HUDEP-2 (cell line): ENCODE results near the gene ARHGAP45.

ENCODE experiments used
- DNase-seq, 76 experiments: peaks; one replicate each; lab custom pipeline; 2025; ENCODE audit not compliant: unreplicated experiment in 76 of 76; lab: John Stamatoyannopoulos, UW

Gene ARHGAP45

GRCh38 chr19:1054102-1055027, 12.6 kb upstream of the ARHGAP45 start:
- DNase-seq, result no peak

GRCh38 chr19:1055028-1055425, 11.9 kb upstream of the ARHGAP45 start:
- no peak for DNase-seq

GRCh38 chr19:1055886-1056620, 10.9 kb upstream of the ARHGAP45 start:
- no peak for DNase-seq

GRCh38 chr19:1057176-1057855, 9.7 kb upstream of the ARHGAP45 start:
- peak in 36 of 76 experiments; percentile 15 to 74 (median 40) for DNase-seq

DNA sequence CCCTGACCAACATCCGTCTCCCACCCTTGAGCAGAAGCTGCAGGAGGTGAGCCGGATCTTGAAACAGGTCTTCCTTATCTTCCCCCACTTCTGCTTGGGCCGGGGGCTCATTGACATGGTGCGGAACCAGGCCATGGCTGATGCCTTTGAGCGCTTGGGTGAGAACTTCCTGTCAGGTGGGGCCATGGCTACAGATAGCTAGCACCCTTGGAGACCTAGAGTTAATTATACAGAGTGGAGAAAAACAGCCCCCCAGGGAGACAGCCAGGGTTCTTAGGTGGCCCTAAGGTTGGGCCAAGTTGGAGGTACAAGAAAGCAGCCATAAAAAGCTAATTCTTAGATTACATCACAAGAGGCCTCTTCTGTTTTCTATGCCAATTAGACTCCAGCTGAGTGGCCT, 8.9 kb upstream of the ARHGAP45 start:
- DNase-seq, result no peak

DNA sequence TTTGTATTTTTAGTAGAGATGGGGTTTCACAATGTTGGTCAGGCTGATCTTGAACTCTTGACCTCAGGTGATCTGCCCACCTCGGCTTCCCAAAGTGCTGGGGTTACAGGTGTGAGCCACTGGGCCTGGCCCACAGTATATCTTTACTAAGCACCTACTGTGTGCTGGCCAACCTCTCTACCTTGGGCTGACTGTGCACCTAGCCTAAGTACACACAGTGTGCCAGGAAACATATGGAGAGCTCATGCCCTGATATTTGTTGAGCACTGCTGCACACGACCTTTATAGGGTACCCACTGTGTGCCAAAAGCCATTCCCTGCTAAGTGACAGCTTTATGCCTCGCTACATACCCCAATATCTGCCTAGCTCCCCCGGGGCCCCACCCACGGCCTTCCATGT, 6.3 kb upstream of the ARHGAP45 start:
- DNase-seq, result no peak

- no peak for DNase-seq
Measured at GRCh38 chr19:1061987-1062386, 5.0 kb upstream of the ARHGAP45 start.

DNA sequence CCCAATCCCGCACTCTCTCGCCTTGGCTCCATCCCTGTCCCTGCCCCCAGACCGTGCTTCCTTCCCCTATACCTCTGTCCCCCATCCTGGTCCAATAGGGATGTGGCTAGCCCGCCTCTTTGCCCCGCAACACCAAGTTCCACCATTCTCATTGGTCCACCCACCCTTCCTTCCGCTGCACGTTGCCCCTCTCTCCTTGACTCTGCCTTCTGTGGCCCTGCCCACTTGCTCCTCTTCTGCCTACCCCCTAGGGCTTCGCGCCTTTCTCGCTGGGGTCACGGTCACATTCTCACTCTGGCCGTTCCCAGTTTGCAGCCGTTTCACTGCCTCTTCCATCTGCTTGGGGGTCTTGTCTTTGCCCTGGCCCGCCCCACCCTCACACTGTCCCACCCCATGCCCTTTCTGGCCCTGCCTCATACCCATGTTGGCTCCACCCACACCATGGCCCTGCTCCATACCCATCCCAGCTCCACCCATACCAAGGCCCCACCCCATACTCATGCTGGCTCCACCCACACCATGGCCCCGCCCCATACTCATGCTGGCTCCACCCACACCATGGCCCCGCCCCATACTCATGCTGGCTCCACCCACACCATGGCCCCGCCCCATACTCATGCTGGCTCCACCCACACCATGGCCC, 4.5 kb upstream of the ARHGAP45 start:
- DNase-seq, result peak in 23 of 76 experiments; percentile 44 to 85 (median 71)

DNA sequence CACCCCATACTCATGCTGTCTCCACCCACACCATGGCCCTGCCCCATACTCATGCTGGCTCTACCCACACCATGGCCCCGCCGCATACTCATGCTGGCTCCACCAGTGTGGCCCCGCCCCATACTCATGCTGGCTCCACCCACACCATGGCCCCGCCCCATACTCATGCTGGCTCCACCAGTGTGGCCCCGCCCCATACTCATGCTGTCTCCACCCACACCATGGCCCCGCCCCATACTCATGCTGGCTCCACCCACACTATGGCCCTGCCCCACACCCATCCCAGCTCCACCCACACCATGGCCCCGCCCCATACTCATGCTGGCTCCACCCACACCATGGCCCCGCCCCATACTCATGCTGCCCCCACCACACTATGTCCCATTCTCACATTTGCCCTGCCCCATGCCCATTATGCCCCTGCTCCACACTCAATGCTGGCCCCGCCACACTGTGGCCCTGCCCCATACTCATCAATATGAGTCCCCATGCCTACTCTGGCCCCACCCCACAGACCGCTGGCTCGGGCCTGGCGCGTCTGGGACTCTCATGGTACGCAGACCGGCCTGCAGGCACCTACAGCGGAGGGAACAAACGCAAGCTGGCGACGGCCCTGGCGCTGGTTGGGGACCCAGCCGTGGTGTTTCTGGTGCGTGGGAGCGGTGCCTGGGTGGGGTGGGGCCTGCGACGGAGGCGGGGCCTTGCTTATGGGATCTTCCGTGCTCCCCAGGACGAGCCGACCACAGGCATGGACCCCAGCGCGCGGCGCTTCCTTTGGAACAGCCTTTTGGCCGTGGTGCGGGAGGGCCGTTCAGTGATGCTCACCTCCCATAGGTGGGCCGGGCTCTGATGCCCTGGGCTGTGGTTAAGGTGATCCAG, 3.7 kb upstream of the ARHGAP45 start:
- peak in 59 of 76 experiments; percentile 21 to 90 (median 73) for DNase-seq

DNA sequence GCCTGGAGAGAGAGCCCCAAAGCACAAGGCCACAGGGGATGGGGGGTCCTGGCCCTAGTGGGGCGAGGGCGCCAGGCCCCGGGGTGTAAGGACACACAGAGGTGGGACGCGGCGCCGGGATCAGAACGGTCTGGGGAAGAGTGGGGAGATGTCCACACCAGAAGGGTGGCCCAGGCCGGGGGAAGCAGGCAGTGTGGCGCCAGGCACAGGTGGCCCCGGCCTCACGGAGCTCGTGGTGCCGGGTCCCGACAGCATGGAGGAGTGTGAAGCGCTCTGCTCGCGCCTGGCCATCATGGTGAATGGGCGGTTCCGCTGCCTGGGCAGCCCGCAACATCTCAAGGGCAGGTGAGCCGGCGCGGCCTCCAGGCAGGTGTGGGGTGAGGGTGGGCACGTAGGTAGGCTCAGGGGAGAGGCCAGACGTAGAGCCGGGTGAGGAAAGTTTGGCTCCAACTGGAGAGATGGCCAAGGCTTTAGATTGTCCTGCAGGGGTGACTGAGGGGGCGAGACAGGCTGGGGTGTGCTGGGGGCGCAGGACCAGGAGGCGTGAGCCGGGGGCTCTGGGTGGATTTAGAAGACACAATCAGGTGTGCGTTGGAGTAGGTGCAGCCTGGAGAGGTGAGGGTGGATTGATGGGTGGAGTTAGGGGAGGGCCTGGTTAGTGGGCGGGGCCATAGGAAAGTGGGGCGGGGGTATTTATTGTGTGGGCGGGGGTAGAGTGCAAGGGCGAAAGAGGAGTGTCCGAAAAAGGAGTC, 2.9 kb upstream of the ARHGAP45 start:
- DNase-seq, result peak in 1 of 76 experiments; percentile 42

DNA sequence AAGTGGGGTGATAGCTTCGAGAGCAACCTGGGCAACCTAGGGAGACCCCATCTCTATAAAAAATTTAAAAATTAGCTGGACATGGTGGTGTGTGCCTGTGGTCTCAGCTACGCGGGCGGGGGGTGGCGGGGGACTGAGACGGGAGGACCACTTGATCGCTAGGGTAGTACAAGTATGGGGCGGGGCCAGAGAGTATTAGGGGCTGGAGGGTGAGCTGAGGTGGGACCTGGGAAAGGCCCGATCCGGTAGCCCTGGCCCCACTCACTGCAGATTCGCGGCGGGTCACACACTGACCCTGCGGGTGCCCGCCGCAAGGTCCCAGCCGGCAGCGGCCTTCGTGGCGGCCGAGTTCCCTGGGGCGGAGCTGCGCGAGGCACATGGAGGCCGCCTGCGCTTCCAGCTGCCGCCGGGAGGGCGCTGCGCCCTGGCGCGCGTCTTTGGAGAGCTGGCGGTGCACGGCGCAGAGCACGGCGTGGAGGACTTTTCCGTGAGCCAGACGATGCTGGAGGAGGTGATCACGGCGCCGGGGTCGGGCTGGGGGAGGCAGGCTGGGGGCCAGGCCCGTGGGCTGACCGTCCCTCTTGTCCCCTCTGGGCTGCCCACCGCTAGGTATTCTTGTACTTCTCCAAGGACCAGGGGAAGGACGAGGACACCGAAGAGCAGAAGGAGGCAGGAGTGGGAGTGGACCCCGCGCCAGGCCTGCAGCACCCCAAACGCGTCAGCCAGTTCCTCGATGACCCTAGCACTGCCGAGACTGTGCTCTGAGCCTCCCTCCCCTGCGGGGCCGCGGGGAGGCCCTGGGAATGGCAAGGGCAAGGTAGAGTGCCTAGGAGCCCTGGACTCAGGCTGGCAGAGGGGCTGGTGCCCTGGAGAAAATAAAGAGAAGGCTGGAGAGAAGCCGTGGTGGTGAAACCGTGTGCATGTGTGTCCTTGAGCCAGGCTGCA, 2.0 kb upstream of the ARHGAP45 start:
- DNase-seq, result peak in 58 of 76 experiments; percentile 26 to 83 (median 65)

DNA sequence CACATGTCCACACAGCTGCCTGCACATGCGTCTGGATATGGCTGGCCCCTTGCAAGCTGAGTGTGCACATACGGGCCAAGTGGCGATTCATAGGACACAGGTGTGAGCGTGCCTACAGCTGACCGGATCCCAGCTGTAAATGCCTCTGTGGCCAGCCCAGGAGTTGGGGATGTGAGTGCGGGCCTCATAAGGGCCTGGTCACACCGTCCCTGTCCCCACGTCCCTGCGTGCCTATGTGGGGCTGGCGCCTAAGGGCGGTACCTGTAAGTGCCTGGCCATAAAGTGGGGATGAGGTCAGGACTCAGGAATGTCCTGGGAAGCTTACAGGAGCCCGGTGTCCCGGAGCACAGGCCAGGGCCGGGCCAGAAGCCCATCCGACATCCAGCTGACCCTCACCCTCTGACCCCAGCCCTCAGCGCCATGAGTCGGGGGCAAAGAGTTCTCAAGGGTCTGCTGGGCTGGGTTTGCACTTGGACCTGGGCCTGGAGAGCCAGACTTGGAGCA, 1.3 kb upstream of the ARHGAP45 start:
- peak in 1 of 76 experiments; percentile 41 for DNase-seq

GRCh38 chr19:1066251-1066747, 668 bp upstream of the ARHGAP45 start:
- DNase-seq, result no peak

DNA sequence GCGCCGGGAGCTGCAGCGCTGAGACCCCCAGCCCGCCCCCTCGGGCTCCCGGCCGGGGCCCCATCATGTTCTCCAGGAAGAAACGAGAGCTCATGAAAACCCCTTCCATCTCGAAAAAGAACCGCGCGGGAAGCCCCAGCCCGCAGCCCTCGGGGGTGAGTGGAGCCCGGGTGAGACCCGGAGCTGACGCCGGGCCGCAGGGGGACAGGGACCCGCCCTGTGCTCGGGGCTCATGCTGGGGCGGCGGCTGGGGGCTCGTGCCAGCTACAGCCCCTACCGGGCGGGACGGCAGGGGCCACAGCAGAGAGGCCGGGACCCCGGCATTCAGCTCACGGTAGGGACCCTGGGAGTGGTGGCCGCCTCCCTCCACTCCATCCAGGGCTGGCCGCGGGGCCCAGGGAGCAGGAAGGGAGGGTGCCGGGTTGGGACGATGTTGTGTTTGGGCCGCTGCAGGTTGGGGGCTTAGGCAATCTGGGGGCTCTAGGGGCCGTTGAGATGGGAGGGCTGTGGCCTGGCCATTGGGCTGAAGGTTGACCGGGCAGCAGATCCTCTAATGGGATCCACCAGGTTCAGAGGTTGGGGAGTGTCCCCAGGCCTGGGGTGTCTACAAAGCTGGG, 482 bp downstream of the ARHGAP45 start:
- DNase-seq, result peak in 1 of 76 experiments; percentile 20

DNA sequence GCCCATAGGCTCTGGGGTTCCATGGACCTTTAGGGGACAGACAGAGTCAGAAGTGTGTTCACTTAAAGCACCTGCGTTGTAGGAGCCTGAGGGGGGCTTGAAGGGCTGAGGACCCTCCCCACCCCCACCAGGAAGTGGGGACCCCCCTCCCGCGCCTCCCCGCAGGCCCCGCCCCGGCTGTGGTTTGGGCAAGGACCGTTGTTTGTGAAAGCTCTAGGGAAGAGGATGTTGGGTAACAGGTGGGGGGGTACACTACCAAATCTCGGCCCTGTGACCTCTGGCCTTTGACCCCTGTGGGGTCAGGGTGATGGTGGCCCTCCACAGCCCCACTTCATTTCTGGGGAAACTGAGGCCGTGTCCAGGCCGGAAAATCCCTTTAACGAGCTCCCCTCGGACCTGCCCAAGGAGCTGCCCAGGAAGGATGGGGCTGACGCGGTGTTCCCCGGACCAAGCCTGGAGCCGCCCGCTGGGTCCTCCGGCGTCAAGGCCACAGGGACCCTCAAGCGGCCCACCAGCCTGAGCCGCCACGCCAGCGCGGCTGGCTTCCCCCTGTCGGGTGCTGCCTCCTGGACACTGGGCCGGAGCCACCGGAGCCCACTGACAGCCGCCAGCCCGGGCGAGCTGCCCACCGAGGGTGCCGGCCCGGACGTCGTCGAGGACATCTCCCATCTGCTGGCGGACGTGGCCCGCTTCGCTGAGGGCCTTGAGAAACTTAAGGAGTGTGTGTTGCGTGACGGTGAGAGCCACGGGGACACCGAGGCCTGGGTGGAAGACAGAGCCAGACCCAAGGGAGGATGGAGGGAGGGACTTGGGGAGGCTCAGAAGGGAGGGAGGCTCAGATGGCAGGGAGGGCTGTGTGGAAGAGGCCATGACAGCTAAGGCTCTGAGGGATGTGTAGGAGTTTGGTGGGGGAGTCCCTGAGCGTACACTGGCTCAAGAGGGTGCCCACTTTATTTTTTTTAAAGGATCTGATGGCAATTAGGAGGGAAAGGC, 1.3 kb downstream of the ARHGAP45 start:
- peak in 1 of 76 experiments; percentile 28 for DNase-seq
